GM12892 (cell line): ENCODE results near the gene ANKRD17.

ENCODE experiments used
- POLR2A ChIP-seq: IDR thresholded peaks from 2 replicates; pipeline ENCODE4 v1.6.1; 2011; ENCODE audit warnings: low read depth, low read length, control low read depth
- POLR2AphosphoS5 ChIP-seq: IDR thresholded peaks from 2 replicates; pipeline ENCODE4 v1.6.1; 2011; ENCODE audit warnings: low read depth, low read length, control low read depth
- TAF1 ChIP-seq: IDR thresholded peaks from 2 replicates; pipeline ENCODE4 v1.6.1; 2011; ENCODE audit warnings: low read depth, mild to moderate bottlenecking, control low read depth, low read length, borderline replicate concordance

- TF ChIP-seq TAF1 (no peak), POLR2AphosphoS5 (no peak), POLR2A (no peak)
Observed at GRCh38 chr4:73166212-73166611, 92.4 kb downstream of the ANKRD17 start.
